GM19035 (cell line): ENCODE measurements around the gene CRYBG3.
A peak's percentile ranks its signal among the peaks of the same experiment; 100 is the strongest.

Experiments
- ATAC-seq: cut with Tn5 transposase; IDR thresholded peaks from one replicate; pipeline ENCODE4 v1.9.1; 2021; ENCODE audit not compliant: unreplicated experiment

Gene CRYBG3

GRCh38 chr3:97970956-97971620, 149.3 kb downstream of the CRYBG3 start:
- no peak for ATAC-seq

GRCh38 chr3:97971679-97972567, 150.1 kb downstream of the CRYBG3 start, which contains the start of gene RIOX2:
Gene RIOX2 (minus strand): TSS chr3:97972431. CDS start chr3:97967593, 4,838 bp downstream.
- peak; percentile 86 for ATAC-seq

GRCh38 chr3:97972976-97973375, 151.2 kb downstream of the CRYBG3 start:
- no peak for ATAC-seq

- no peak for ATAC-seq
These were observed 153.2 kb downstream of the CRYBG3 start for GRCh38 chr3:97974996-97975395.

- no peak for ATAC-seq
These were observed 153.7 kb downstream of the CRYBG3 start for GRCh38 chr3:97975466-97975865.

GRCh38 chr3:97979610-97980009, 157.8 kb downstream of the CRYBG3 start:
- no peak for ATAC-seq

GRCh38 chr3:97981886-97982285, 160.1 kb downstream of the CRYBG3 start:
- ATAC-seq = no peak

GRCh38 chr3:97983933-97984491, 162.2 kb downstream of the CRYBG3 start:
- no peak for ATAC-seq

- no peak for ATAC-seq
These were observed 165.5 kb downstream of the CRYBG3 start for GRCh38 chr3:97987306-97987705.

GRCh38 chr3:97988784-97989568, 167.2 kb downstream of the CRYBG3 start:
- ATAC-seq = no peak

- ATAC-seq = no peak
These were observed 168.9 kb downstream of the CRYBG3 start for GRCh38 chr3:97990624-97991292.

- no peak for ATAC-seq
These were observed 169.5 kb downstream of the CRYBG3 start for GRCh38 chr3:97991293-97991682.

- no peak for ATAC-seq
These were observed 170.8 kb downstream of the CRYBG3 start for GRCh38 chr3:97992547-97993173.

- no peak for ATAC-seq
These were observed 171.7 kb downstream of the CRYBG3 start for GRCh38 chr3:97993526-97993925.

GRCh38 chr3:97994328-97994945, 172.6 kb downstream of the CRYBG3 start:
- ATAC-seq = no peak
